ENCODE data around the gene RTN4RL1. TPM values are rescaled to one million over a fixed set of nuclear protein-coding genes. Genes with fewer than 3 reads are reported as not detected.

RTN4RL1 gene
- total and polyA plus RNA-seq, 7 experiments from 2014 or later, result 0.19 to 1.5 (median 0.49) TPM; not detected in 2

DNA sequence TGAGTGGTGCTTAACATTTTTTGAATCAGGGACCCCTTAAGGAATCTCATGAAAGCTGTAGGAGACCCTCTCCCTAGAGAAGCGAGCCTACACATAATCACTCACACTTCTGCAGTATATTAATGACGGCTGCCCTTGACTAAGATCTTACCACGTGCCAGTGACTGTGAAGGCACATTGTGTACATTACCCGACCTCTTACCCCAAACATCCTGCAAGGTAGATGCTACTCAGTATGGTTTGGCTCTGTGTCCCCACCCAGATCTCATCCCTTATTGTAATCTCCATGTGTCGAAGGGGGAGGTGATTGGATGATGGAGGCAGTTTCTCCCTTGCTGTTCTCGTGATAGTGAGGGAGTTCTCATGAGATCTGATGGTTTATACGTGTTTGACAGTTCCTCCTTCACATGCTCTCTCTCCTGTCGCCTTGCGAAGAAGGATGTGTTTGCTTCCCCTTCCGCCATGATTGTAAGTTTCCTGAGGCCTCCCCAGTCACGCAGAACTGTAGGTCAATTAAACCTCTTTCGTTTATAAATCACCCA, 54.2 kb downstream of the RTN4RL1 start:
- Histone ChIP-seq H3K4me1 (ENCODE audit: control insufficient read depth in 2 of 2, insufficient read depth in 2 of 2, low read length in 2 of 2) (no peaks in the 10 kb centered on the region), H3K27ac (ENCODE audit: low read depth, low read length) (no peak overlapping the region), H3K9me3 (ENCODE audit: control insufficient read depth in 2 of 3, low read length in 3 of 3) (no peaks in the 10 kb centered on the region), H3K36me3 (ENCODE audit: control insufficient read depth in 2 of 3, insufficient read depth in 3 of 3, low read length in 3 of 3) (no peaks in the 10 kb centered on the region), H3K27me3 (ENCODE audit: control insufficient read depth in 2 of 2, insufficient read depth in 2 of 2, low read length in 2 of 2) (no peaks in the 10 kb centered on the region), H3K4me3 (ENCODE audit: low read length) (no peak overlapping the region)
- no peak for ATAC-seq
- intact Hi-C loops (cut with micrococcal nuclease), result no loop called here
- CTCF ChIA-PET, result no interaction called here
- Mint-ChIP-seq H3K9me3 (peaks cover 0 to 11% (median 0%) of the 10 kb centered on the region in 11 donors), H3K4me1 (peaks cover 10 to 21% (median 14%) of the 10 kb centered on the region in 7 donors), H3K27me3 (peaks cover 19 to 59% (median 26%) of the 10 kb centered on the region in 5 donors), H3K27ac (no peak overlapping the region), H3K4me3 (no peak overlapping the region), H3K36me3 (no peaks in the 10 kb centered on the region)
- DNase-seq, result no peak
- POLR2A ChIA-PET, result no interaction called here

DNA sequence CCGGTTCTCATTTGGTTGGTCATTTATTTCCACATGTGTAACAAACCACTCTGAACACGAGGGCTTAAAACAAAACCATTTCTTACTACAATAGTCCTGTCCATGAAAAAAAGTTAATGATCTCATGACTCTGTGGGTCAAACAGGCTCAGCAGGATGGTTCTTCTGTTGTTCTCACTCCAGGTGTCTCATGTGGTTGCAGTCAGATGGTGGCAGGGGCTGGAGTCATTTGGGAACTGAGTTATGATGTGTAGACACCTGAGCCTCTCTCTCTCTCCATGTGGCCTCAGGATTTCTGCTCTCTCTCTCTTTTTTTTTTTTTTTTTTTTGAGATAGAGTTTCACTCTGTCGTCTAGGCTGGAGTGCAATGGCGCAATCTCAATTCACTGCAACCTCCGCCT, 55.4 kb downstream of the RTN4RL1 start:
- peaks cover 15 to 51% (median 19%) of the 10 kb centered on the region in 5 donors for H3K27me3 Mint-ChIP-seq
- H3K27ac Mint-ChIP-seq, result no peak overlapping the region
- H3K9me3 Mint-ChIP-seq, result peaks cover 0 to 11% (median 0%) of the 10 kb centered on the region in 11 donors

DNA sequence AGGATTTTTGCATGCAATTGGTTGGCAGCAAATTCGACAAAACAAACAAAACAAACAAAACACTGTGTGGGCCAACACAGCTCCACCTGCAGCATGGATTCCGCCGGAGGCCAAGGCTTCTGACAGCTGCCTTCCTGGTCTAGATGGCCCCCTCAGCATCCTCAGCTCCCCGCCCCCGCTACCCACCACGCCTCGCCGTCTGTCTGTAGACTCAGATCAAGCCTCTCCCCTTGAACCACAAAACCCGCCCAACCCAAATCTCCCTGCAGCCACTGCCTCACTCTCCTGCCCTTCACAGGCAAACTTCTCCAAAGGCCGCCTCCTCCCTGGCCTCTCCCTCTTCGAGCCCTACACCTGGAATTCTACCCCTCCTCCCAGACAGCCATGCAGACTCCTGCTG, 57.9 kb downstream of the RTN4RL1 start:
- Histone ChIP-seq H3K9me3 (ENCODE audit: control insufficient read depth in 2 of 3, low read length in 3 of 3) (no peaks in the 10 kb centered on the region), H3K4me1 (ENCODE audit: control insufficient read depth in 2 of 2, insufficient read depth in 2 of 2, low read length in 2 of 2) (no peaks in the 10 kb centered on the region), H3K36me3 (ENCODE audit: control insufficient read depth in 2 of 3, insufficient read depth in 3 of 3, low read length in 3 of 3) (no peaks in the 10 kb centered on the region), H3K4me3 (ENCODE audit: low read length) (no peak overlapping the region), H3K27ac (ENCODE audit: low read depth, low read length) (no peak overlapping the region), H3K27me3 (ENCODE audit: control insufficient read depth in 2 of 2, insufficient read depth in 2 of 2, low read length in 2 of 2) (no peaks in the 10 kb centered on the region)
- H3K4me3 Mint-ChIP-seq, result no peak overlapping the region
- CTCF ChIA-PET, result no interaction called here
- ATAC-seq, result no peak
- no peak overlapping the region for H3K27ac Mint-ChIP-seq
- H3K27me3 Mint-ChIP-seq, result peaks cover 8 to 39% (median 11%) of the 10 kb centered on the region in 5 donors
- intact Hi-C loops (cut with micrococcal nuclease), result no loop called here
- peaks cover 0 to 10% (median 4%) of the 10 kb centered on the region in 7 donors for H3K4me1 Mint-ChIP-seq
- DNase-seq, result no peak
- POLR2A ChIA-PET, result no interaction called here
- peaks cover 0 to 7% (median 0%) of the 10 kb centered on the region in 11 donors for H3K9me3 Mint-ChIP-seq
- H3K36me3 Mint-ChIP-seq, result no peaks in the 10 kb centered on the region

More for the DNA sequence above, 55.4 kb downstream of the RTN4RL1 start:
- H3K4me3 ChIP-seq (ENCODE audit: low read length), result no peak overlapping the region
- no peaks in the 10 kb centered on the region for H3K27me3 ChIP-seq (ENCODE audit: control insufficient read depth in 2 of 2, insufficient read depth in 2 of 2, low read length in 2 of 2)
- no peaks in the 10 kb centered on the region for H3K9me3 ChIP-seq (ENCODE audit: control insufficient read depth in 2 of 3, low read length in 3 of 3)
- H3K4me1 ChIP-seq (ENCODE audit: control insufficient read depth in 2 of 2, insufficient read depth in 2 of 2, low read length in 2 of 2), result no peaks in the 10 kb centered on the region
- Mint-ChIP-seq H3K4me1 (peaks cover 5 to 14% (median 10%) of the 10 kb centered on the region in 7 donors), H3K4me3 (no peak overlapping the region), H3K36me3 (no peaks in the 10 kb centered on the region)
- H3K36me3 ChIP-seq (ENCODE audit: control insufficient read depth in 2 of 3, insufficient read depth in 3 of 3, low read length in 3 of 3), result no peaks in the 10 kb centered on the region
- DNase-seq, result no peak
- H3K27ac ChIP-seq (ENCODE audit: low read depth, low read length), result no peak overlapping the region
- CTCF ChIA-PET, result no interaction called here
- intact Hi-C loops (cut with micrococcal nuclease), result no loop called here
- POLR2A ChIA-PET, result no interaction called here
- ATAC-seq, result no peak

GRCh38 chr17:1966274-1967086, 58.7 kb downstream of the RTN4RL1 start:
- no peak overlapping the region for H3K4me3 Mint-ChIP-seq
- no peak for ATAC-seq
- Histone ChIP-seq H3K9me3 (ENCODE audit: control insufficient read depth in 2 of 3, low read length in 3 of 3) (no peaks in the 10 kb centered on the region), H3K4me3 (ENCODE audit: low read length) (no peak overlapping the region), H3K27ac (ENCODE audit: low read depth, low read length) (no peak overlapping the region), H3K4me1 (ENCODE audit: control insufficient read depth in 2 of 2, insufficient read depth in 2 of 2, low read length in 2 of 2) (no peaks in the 10 kb centered on the region), H3K36me3 (ENCODE audit: control insufficient read depth in 2 of 3, insufficient read depth in 3 of 3, low read length in 3 of 3) (no peaks in the 10 kb centered on the region), H3K27me3 (ENCODE audit: control insufficient read depth in 2 of 2, insufficient read depth in 2 of 2, low read length in 2 of 2) (no peaks in the 10 kb centered on the region)
- intact Hi-C loops (cut with micrococcal nuclease), result no loop called here
- no peaks in the 10 kb centered on the region for H3K36me3 Mint-ChIP-seq
- no peak overlapping the region for H3K27ac Mint-ChIP-seq
- peaks cover 0 to 7% (median 0%) of the 10 kb centered on the region in 11 donors for H3K9me3 Mint-ChIP-seq
- ChIA-PET CTCF (no interaction called here), POLR2A (no interaction called here)
- no peak for DNase-seq
- peaks cover 8 to 39% (median 11%) of the 10 kb centered on the region in 5 donors for H3K27me3 Mint-ChIP-seq
- H3K4me1 Mint-ChIP-seq, result peaks cover 0 to 10% (median 4%) of the 10 kb centered on the region in 7 donors

DNA sequence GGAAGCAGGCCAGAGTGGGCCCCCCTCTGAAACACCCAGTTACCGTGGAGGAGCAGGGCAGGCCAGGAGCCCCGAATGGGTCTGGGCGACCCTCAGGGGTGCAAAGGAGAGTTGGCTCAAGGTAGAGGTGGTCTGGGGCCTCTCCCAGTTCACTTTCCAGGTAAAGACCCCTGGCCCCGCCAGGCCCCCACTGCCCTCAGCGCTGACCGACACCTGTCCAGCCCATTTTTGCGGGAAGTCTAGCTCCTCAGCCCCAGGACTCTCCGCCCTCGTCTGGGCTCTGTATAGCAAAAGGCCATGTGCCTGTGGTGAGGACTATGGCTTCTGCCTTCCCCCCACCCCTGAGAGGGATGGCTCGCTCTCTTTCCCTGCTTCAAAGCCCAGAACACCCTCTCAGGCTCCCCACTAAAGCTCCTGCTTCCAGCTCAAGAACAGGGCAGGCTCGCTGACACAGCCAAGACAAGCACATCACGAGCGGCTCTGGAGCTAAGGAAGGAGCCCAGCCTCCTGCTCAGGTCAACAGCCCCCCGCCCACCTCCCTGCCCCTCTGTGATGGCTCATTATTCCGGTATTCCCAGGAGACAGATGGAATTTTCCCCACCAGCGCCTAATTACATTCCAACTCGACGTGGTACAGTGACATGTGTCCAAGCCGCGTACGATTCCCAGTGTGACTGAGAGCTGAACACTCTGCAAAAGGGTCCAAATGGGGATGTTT, 59.4 kb downstream of the RTN4RL1 start:
- Histone ChIP-seq H3K27me3 (ENCODE audit: control insufficient read depth in 2 of 2, insufficient read depth in 2 of 2, low read length in 2 of 2) (no peaks in the 10 kb centered on the region), H3K9me3 (ENCODE audit: control insufficient read depth in 2 of 3, low read length in 3 of 3) (no peaks in the 10 kb centered on the region), H3K4me3 (ENCODE audit: low read length) (no peak overlapping the region), H3K36me3 (ENCODE audit: control insufficient read depth in 2 of 3, insufficient read depth in 3 of 3, low read length in 3 of 3) (no peaks in the 10 kb centered on the region), H3K27ac (ENCODE audit: low read depth, low read length) (no peak overlapping the region), H3K4me1 (ENCODE audit: control insufficient read depth in 2 of 2, insufficient read depth in 2 of 2, low read length in 2 of 2) (no peaks in the 10 kb centered on the region)
- POLR2A ChIA-PET, result no interaction called here
- CTCF ChIA-PET, result no interaction called here
- no peaks in the 10 kb centered on the region for H3K36me3 Mint-ChIP-seq
- no peak overlapping the region for H3K27ac Mint-ChIP-seq
- H3K4me3 Mint-ChIP-seq, result no peak overlapping the region
- no peak for DNase-seq
- H3K27me3 Mint-ChIP-seq, result peaks cover 1 to 34% (median 8%) of the 10 kb centered on the region in 5 donors
- peaks cover 0 to 5% (median 0%) of the 10 kb centered on the region in 11 donors for H3K9me3 Mint-ChIP-seq
- peaks cover 0 to 10% (median 4%) of the 10 kb centered on the region in 7 donors for H3K4me1 Mint-ChIP-seq
- intact Hi-C loops (cut with micrococcal nuclease), result no loop called here
- no peak for ATAC-seq

DNA sequence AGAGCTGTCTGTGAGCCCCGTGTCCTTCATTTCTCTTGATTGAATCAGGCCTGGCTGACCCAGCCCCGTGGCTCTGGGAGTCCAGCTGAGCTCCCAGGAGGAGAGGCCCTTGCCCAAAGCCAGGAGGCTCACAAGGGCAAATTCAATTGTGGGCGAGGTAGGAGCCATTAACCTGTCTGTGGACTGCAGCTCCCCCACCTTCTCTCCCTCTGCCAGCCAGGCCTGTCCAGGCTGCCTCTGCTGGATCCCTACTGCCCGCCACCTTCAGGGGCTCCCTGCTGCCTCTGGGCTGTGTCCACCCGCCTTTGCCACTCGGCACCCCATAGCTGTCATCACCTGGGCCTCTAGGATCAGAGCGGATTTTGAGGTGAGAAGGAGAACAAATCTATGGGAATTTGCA, 61.9 kb downstream of the RTN4RL1 start:
- peaks cover 0 to 16% (median 4%) of the 10 kb centered on the region in 5 donors for H3K27me3 Mint-ChIP-seq
- DNase-seq, result no peak
- peaks cover 0 to 9% (median 4%) of the 10 kb centered on the region in 7 donors for H3K4me1 Mint-ChIP-seq
- no peaks in the 10 kb centered on the region for H3K36me3 ChIP-seq (ENCODE audit: control insufficient read depth in 2 of 3, insufficient read depth in 3 of 3, low read length in 3 of 3)
- H3K9me3 Mint-ChIP-seq, result peaks cover 0 to 2% (median 0%) of the 10 kb centered on the region in 11 donors
- CTCF ChIA-PET, result no interaction called here
- ATAC-seq, result no peak
- intact Hi-C loops (cut with micrococcal nuclease), result no loop called here
- H3K27ac ChIP-seq (ENCODE audit: low read depth, low read length), result no peak overlapping the region
- no peaks in the 10 kb centered on the region for H3K9me3 ChIP-seq (ENCODE audit: control insufficient read depth in 2 of 3, low read length in 3 of 3)
- no peak overlapping the region for H3K4me3 ChIP-seq (ENCODE audit: low read length)
- H3K27ac Mint-ChIP-seq, result no peak overlapping the region
- POLR2A ChIA-PET, result no interaction called here
- H3K36me3 Mint-ChIP-seq, result no peaks in the 10 kb centered on the region
- no peak overlapping the region for H3K4me3 Mint-ChIP-seq
- H3K27me3 ChIP-seq (ENCODE audit: control insufficient read depth in 2 of 2, insufficient read depth in 2 of 2, low read length in 2 of 2), result no peaks in the 10 kb centered on the region
- H3K4me1 ChIP-seq (ENCODE audit: control insufficient read depth in 2 of 2, insufficient read depth in 2 of 2, low read length in 2 of 2), result no peaks in the 10 kb centered on the region

Measured in naive thymus-derived CD4-positive, alpha-beta T cell (primary cell).